H1 (cell line): ENCODE data around the gene CABLES2. TPM values are rescaled to one million over a fixed set of nuclear protein-coding genes. Genes with fewer than 3 reads are reported as not detected.

ENCODE experiments used
- BRCA1 ChIP-seq: IDR thresholded peaks from 2 replicates; pipeline ENCODE4 v1.6.1; 2012; ENCODE audit warnings: low read depth, low read length, improper control_type of control experiment
- CBX5 ChIP-seq: fragments of 300-800, 300-1000 bp; sonication (generic); IDR thresholded peaks from 2 replicates; pipeline ENCODE4 v1.7.1; 2016; ENCODE audit warnings: antibody characterized with exemption, low read length, low read depth
- CREB1 ChIP-seq: IDR thresholded peaks from 2 replicates; pipeline ENCODE4 v1.6.1; 2012; ENCODE audit warnings: inconsistent platforms
- KDM5A ChIP-seq: fragments of 200-600 bp; IDR thresholded peaks from 2 replicates; pipeline ENCODE4 v1.7.1; 2012; ENCODE audit warnings: mild to moderate bottlenecking, low read length, inconsistent platforms, mixed read lengths
- NRF1 ChIP-seq: IDR thresholded peaks from 2 replicates; pipeline ENCODE4 v1.6.1; 2011; ENCODE audit warnings: mild to moderate bottlenecking, low read depth, low read length, improper control_type of control experiment
- POLR2A ChIP-seq, 2 experiments: IDR thresholded peaks; 1 replicate in 1 of 2; 2 replicates in 1 of 2; pipeline ENCODE4 v1.6.1; 2011; ENCODE audit warnings: low read depth in 2 of 2, low read length in 2 of 2, mild to moderate bottlenecking in 2 of 2; ENCODE audit errors: control extremely low read depth in 1 of 2
- RXRA ChIP-seq: IDR thresholded peaks from 2 replicates; pipeline ENCODE4 v1.6.1; 2011; ENCODE audit warnings: low read depth, mild to moderate bottlenecking, low read length, moderate library complexity; ENCODE audit not compliant: insufficient read depth
- SAP30 ChIP-seq: fragments of 300-600 bp; sonication (generic); IDR thresholded peaks from 2 replicates; pipeline ENCODE4 v1.7.1; 2012; ENCODE audit warnings: low read length, moderate library complexity, mild to moderate bottlenecking, inconsistent platforms; ENCODE audit not compliant: insufficient read depth, insufficient replicate concordance
- SIN3A ChIP-seq, 2 experiments: IDR thresholded peaks in 1 of 2; conservative IDR thresholded peaks in 1 of 2; 2 replicates each; pipeline ENCODE4 v1.6.1; 2011 to 2012; ENCODE audit warnings: low read length in 2 of 2, improper control_type of control experiment in 1 of 2, low read depth in 1 of 2, mild to moderate bottlenecking in 1 of 2
- TCF12 ChIP-seq: IDR thresholded peaks from 2 replicates; pipeline ENCODE4 v1.6.1; 2011; ENCODE audit warnings: low read depth, mild to moderate bottlenecking, low read length
- polyA plus RNA-seq, 7 experiments: library from polyadenylated mRNA; depleted of rRNA in 3 of 7; stranded (reverse) in 5 of 7; unstranded in 2 of 7; fragments of >200 nt in 5 of 7; fragments of 200-250 nt in 2 of 7; gene quantifications; 1 replicate in 5 of 7; 2 replicates in 1 of 7; 4 replicates in 1 of 7; pipeline versions ENCODE4 v1.2.1 to v1.2.3, GENCODE V29; 2011 to 2013; ENCODE audit warnings: missing spikeins in 2 of 7, mixed read lengths in 2 of 7
- total RNA-seq: library from RNA; stranded (reverse); fragmentation: NEBNext Ultra II Directional; extraction: Animal tissue kit (Norgen Biotek cat#: 25700); gene quantifications from 2 replicates; pipeline ENCODE4 v1.2.1, GENCODE V29; 2021
- TF ChIP-seq, protein P1 (sequence below): fragments of 300-600 bp; sonication (generic); IDR thresholded peaks from 2 replicates; pipeline ENCODE4 v1.7.1; 2012; ENCODE audit warnings: low read length, moderate library complexity, mild to moderate bottlenecking, inconsistent platforms; ENCODE audit not compliant: insufficient replicate concordance

CABLES2 gene
- total and polyA plus RNA-seq, 2 of the 8 experiments (the other 6 are each of a cell fraction or from before 2014, with no cell fraction given): 8.0 to 8.8 TPM

DNA sequence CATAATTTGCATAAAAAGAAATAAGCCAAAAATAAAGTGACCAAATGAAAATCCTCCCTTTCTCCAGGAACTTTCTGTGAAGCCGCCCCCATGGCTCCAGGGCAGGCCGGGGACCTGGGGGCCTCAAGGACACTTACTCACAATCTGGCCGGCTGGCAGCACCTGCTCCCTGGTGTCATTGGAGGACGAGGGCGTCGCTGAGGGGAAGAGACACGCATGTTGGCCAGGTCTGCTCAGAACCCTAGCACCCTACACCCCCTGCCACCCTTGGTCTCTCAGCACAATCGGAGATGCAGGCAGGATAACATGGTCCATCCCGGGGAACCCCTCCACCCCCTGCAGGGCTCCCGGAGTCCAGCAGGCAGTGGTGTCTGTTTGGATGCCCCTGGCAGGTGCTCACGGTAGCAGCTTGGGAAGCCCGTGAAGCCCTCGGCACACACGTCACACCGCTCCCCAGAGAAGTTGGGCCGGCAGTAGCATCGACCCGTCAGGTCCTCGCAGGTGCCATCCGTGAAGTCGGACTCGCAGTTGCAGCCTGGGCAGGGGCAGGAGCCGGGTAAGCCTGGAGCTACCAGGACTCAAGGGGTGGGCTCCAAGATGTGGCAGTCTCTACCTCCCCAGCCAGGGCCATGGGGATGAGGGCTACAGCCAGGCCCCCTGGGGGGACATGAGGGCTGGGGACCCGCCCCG, 61.3 kb downstream of the CABLES2 start (continued):
- TF ChIP-seq, protein P1, sequence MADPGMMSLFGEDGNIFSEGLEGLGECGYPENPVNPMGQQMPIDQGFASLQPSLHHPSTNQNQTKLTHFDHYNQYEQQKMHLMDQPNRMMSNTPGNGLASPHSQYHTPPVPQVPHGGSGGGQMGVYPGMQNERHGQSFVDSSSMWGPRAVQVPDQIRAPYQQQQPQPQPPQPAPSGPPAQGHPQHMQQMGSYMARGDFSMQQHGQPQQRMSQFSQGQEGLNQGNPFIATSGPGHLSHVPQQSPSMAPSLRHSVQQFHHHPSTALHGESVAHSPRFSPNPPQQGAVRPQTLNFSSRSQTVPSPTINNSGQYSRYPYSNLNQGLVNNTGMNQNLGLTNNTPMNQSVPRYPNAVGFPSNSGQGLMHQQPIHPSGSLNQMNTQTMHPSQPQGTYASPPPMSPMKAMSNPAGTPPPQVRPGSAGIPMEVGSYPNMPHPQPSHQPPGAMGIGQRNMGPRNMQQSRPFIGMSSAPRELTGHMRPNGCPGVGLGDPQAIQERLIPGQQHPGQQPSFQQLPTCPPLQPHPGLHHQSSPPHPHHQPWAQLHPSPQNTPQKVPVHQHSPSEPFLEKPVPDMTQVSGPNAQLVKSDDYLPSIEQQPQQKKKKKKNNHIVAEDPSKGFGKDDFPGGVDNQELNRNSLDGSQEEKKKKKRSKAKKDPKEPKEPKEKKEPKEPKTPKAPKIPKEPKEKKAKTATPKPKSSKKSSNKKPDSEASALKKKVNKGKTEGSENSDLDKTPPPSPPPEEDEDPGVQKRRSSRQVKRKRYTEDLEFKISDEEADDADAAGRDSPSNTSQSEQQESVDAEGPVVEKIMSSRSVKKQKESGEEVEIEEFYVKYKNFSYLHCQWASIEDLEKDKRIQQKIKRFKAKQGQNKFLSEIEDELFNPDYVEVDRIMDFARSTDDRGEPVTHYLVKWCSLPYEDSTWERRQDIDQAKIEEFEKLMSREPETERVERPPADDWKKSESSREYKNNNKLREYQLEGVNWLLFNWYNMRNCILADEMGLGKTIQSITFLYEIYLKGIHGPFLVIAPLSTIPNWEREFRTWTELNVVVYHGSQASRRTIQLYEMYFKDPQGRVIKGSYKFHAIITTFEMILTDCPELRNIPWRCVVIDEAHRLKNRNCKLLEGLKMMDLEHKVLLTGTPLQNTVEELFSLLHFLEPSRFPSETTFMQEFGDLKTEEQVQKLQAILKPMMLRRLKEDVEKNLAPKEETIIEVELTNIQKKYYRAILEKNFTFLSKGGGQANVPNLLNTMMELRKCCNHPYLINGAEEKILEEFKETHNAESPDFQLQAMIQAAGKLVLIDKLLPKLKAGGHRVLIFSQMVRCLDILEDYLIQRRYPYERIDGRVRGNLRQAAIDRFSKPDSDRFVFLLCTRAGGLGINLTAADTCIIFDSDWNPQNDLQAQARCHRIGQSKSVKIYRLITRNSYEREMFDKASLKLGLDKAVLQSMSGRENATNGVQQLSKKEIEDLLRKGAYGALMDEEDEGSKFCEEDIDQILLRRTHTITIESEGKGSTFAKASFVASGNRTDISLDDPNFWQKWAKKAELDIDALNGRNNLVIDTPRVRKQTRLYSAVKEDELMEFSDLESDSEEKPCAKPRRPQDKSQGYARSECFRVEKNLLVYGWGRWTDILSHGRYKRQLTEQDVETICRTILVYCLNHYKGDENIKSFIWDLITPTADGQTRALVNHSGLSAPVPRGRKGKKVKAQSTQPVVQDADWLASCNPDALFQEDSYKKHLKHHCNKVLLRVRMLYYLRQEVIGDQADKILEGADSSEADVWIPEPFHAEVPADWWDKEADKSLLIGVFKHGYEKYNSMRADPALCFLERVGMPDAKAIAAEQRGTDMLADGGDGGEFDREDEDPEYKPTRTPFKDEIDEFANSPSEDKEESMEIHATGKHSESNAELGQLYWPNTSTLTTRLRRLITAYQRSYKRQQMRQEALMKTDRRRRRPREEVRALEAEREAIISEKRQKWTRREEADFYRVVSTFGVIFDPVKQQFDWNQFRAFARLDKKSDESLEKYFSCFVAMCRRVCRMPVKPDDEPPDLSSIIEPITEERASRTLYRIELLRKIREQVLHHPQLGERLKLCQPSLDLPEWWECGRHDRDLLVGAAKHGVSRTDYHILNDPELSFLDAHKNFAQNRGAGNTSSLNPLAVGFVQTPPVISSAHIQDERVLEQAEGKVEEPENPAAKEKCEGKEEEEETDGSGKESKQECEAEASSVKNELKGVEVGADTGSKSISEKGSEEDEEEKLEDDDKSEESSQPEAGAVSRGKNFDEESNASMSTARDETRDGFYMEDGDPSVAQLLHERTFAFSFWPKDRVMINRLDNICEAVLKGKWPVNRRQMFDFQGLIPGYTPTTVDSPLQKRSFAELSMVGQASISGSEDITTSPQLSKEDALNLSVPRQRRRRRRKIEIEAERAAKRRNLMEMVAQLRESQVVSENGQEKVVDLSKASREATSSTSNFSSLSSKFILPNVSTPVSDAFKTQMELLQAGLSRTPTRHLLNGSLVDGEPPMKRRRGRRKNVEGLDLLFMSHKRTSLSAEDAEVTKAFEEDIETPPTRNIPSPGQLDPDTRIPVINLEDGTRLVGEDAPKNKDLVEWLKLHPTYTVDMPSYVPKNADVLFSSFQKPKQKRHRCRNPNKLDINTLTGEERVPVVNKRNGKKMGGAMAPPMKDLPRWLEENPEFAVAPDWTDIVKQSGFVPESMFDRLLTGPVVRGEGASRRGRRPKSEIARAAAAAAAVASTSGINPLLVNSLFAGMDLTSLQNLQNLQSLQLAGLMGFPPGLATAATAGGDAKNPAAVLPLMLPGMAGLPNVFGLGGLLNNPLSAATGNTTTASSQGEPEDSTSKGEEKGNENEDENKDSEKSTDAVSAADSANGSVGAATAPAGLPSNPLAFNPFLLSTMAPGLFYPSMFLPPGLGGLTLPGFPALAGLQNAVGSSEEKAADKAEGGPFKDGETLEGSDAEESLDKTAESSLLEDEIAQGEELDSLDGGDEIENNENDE: no peak
- no peak for TF ChIP-seq KDM5A
- TF ChIP-seq TCF12: no peak
- no peak for TF ChIP-seq SAP30
- no peak for TF ChIP-seq SIN3A (conservative IDR thresholded peaks at IDR 0.05 in 1 of 2, IDR thresholded peaks at IDR 0.05 in 1 of 2; ENCODE audit: low read depth in 1 of 2, low read length in 2 of 2)
- no peak for TF ChIP-seq CBX5
- TF ChIP-seq RXRA: no peak
- no peak for TF ChIP-seq BRCA1
- TF ChIP-seq POLR2A (IDR thresholded peaks at IDR 0.05; ENCODE audit: control extremely low read depth in 1 of 2, low read depth in 2 of 2, low read length in 2 of 2): no peak
- no peak for TF ChIP-seq CREB1
- TF ChIP-seq NRF1: no peak
